Upper lobe of left lung (tissue), 6 donors: ENCODE results near the gene SLC25A22. TPM values are rescaled to one million over a fixed set of nuclear protein-coding genes. Genes with fewer than 3 reads are reported as not detected.

Experiments
- ATAC-seq, 2 donors: fragments of 200-7000 bp; cut with Tn5 transposase; one replicate each; pipeline ENCODE4 v1.9.1; 2022; ENCODE audit warnings: mild to moderate bottlenecking in 2 of 2, moderate library complexity in 2 of 2; ENCODE audit not compliant: low FRiP score in 2 of 2
- DNase-seq, 2 donors: peaks; one replicate each; pipeline ENCODE4 v3.0.0-alpha.2; 2019 to 2020
- H3K27ac ChIP-seq, 4 donors: fragments of 200-600 bp; sonication (generic); one replicate each; pipeline ENCODE4 v1.5.1; 2016 to 2019
- H3K27me3 ChIP-seq, 4 donors: fragments of 200-600 bp; sonication (generic); one replicate each; pipeline ENCODE4 v1.5.1; 2017 to 2019
- H3K36me3 ChIP-seq, 4 donors: fragments of 200-600 bp; sonication (generic); one replicate each; pipeline ENCODE4 v1.5.1; 2016 to 2019
- H3K4me1 ChIP-seq, 4 donors: fragments of 200-600 bp; sonication (generic); one replicate each; pipeline ENCODE4 v1.5.1; 2018 to 2019
- H3K4me3 ChIP-seq, 4 donors: fragments of 200-600 bp; sonication (generic); one replicate each; pipeline ENCODE4 v1.5.1; 2017 to 2019; ENCODE audit warnings: mild to moderate bottlenecking in 2 of 4, moderate library complexity in 1 of 4
- H3K9me3 ChIP-seq, 4 donors: fragments of 200-600 bp; sonication (generic); one replicate each; pipeline ENCODE4 v1.5.1; 2018 to 2019
- CTCF ChIP-seq, 6 experiments: fragments of 450-650 bp in 4 of 6; fragments of 200-600 bp in 2 of 6; sonication (generic) in 2 of 6; IDR thresholded peaks; one replicate each; pipeline ENCODE4 v1.5.1; 2016 to 2019; ENCODE audit warnings: antibody characterized with exemption in 6 of 6
- EP300 ChIP-seq, 4 donors: sonication (generic); formaldehyde crosslinking; IDR thresholded peaks; one replicate each; pipeline ENCODE4 v1.5.1; 2017; ENCODE audit warnings: antibody characterized with exemption in 4 of 4, control low read depth in 2 of 4
- POLR2A ChIP-seq, 4 donors: fragments of 450-650 bp; IDR thresholded peaks; one replicate each; pipeline ENCODE4 v1.5.1; 2016 to 2017; ENCODE audit warnings: antibody characterized with exemption in 4 of 4, mild to moderate bottlenecking in 2 of 4
- POLR2AphosphoS5 ChIP-seq, 2 donors: sonication (generic); formaldehyde crosslinking; IDR thresholded peaks; one replicate each; pipeline ENCODE4 v1.5.1; 2017; ENCODE audit warnings: antibody characterized with exemption in 2 of 2
- WGBS, 2 donors: methylation state at CpG; one replicate each; pipeline ENCODE4 v1.1.5; 2017 to 2018; 5-methylcytosine and 5-hydroxymethylcytosine counted together
- total RNA-seq, 6 donors: library from RNA; depleted of rRNA in 4 of 6; stranded (reverse); fragments of >200 nt in 4 of 6; gene quantifications; one replicate each; pipeline versions ENCODE4 v1.1.0 to v1.2.1, GENCODE V29; 2016 to 2021
- donor health status: DM: no; HTN: no; CAD: no; lungs with moderate emphysema.
- donor health status: DM: no; HTN: yes; CAD: no; lungs with severe emphysema.

The SLC25A22 gene
- total RNA-seq, 6 donors from 2014 or later, result 13.6 to 29.3 (median 22.3) TPM

DNA sequence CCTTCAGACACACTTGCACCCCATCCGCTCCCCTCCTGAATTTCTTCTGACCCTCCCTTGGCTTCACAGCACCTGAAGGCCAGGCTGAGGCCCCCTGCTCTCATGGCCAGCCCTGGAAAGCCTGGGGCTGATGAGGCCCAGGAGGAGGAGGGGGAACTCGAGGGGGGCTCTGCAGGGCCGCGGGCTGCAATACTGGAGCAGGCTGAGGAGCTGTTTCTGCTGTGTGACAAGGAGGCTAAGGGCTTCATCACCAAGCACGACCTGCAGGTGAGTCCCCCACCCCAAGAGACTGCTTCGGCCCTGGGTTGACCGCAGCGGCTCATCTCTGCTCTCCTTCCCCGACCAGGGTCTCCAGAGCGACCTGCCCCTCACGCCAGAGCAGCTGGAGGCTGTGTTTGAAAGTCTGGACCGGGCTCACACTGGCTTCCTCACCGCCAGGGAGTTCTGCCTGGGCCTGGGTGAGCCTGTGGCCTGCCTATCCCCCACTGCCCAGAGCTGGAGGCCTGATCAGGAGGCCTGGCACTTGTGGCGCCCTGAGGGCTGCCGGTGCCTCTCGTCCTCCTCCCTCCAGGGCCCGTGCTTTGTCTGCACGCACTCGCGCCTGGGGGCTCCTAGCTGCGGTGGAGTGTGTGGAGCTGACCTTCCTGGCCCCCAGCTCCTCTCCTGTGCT is 30.6 kb upstream of the SLC25A22 start:
- WGBS, 2 donors, result 54 to 79% methylated on average over 9 to 21 of the region's 21 CpGs
- Histone ChIP-seq H3K4me1 (peaks cover 78 to 90% (median 80%) of the 10 kb centered on the region in 4 donors), H3K4me3 (peak overlapping the region in 2 of 4 donors; percentile 45 to 46), H3K9me3 (no peaks in the 10 kb centered on the region), H3K27ac (peak overlapping the region; percentile 48 to 92 (median 84)), H3K36me3 (peaks cover 14 to 20% (median 19%) of the 10 kb centered on the region in 4 donors), H3K27me3 (peaks cover 0 to 4% (median 0%) of the 10 kb centered on the region in 4 donors)
- TF ChIP-seq EP300 (IDR thresholded peaks at IDR 0.05) (no peak), CTCF (IDR thresholded peaks at IDR 0.05) (no peak), POLR2AphosphoS5 (IDR thresholded peaks at IDR 0.05) (no peak), POLR2A (IDR thresholded peaks at IDR 0.05) (no peak)
- ATAC-seq (no peak), DNase-seq (peak in 1 of 2 donors; percentile 75)

GRCh38 chr11:827897-828192 is 29.8 kb upstream of the SLC25A22 start, which contains the start of gene CRACR2B:
Gene CRACR2B, plus strand, starts transcription at chr11:827919. Its CDS starts 689 bp downstream, at chr11:828608.
- Histone ChIP-seq H3K27ac (peak within 1 kb of the TSS; percentile 77 to 92 (median 84)), H3K27me3 (peaks cover 0 to 4% (median 0%) of the 10 kb centered on the region in 4 donors), H3K9me3 (no peaks in the 10 kb centered on the region), H3K4me3 (peak within 1 kb of the TSS; percentile 22 to 61 (median 57)), H3K4me1 (peaks cover 75 to 92% (median 77%) of the 10 kb centered on the region in 4 donors), H3K36me3 (peaks cover 19 to 28% (median 25%) of the 10 kb centered on the region in 4 donors)
- WGBS, 2 donors, result 33 to 50% methylated on average over 5 of the region's 5 CpGs
- DNase-seq, result no peak
- no peak for TF ChIP-seq POLR2A (IDR thresholded peaks at IDR 0.05)
- no peak for TF ChIP-seq POLR2AphosphoS5 (IDR thresholded peaks at IDR 0.05)
- no peak for TF ChIP-seq CTCF (IDR thresholded peaks at IDR 0.05)
- no peak for TF ChIP-seq EP300 (IDR thresholded peaks at IDR 0.05)
- peak in 1 of 2 donors; percentile 0 for ATAC-seq

DNA sequence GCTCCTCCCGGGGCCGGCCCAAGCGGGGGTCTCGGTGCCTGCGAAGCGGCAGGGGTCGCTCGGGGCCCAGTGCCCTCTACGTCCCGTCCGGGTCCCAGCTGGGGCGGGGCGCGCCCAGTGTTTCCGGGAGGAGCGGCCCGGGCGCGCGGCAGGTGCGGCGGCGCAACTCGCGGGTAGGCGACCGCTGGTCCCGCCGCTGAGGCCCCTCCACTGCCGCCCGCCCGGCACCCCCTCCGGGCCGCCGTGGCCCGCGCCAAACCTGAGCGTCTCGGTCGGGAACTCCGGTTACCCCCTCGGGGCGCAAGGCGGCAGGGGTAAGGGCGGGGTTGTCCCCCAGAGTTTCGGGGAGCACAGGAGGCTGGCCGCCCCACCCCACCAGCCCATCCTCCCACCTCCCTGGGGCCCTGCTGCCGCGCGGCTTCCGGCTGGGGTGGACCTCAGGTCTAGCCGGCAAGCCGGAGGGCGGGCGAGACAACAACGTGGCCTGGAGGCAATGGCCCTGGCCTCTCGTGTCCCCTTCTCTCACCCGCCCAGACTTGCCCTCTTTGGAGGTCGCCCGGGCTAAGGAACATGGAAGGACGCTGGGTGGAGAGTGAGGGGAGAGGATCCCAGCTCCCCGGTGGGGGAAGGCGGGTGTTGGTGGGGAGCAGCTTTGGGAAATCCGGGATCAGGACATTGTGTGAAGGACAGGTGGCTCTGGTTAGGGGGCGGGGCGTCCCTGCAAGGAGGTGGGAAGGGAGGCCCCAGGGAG is 29.2 kb upstream of the SLC25A22 start:
- TF ChIP-seq POLR2AphosphoS5 (IDR thresholded peaks at IDR 0.05) (peak in 1 of 2 donors; percentile 20), POLR2A (IDR thresholded peaks at IDR 0.05) (peak in 1 of 4 donors; percentile 46), CTCF (IDR thresholded peaks at IDR 0.05) (peak in 1 of 6 experiments; percentile 11), EP300 (IDR thresholded peaks at IDR 0.05) (no peak)
- H3K27ac ChIP-seq, result peak overlapping the region; percentile 77 to 92 (median 84)
- peaks cover 0 to 4% (median 0%) of the 10 kb centered on the region in 4 donors for H3K27me3 ChIP-seq
- 6 to 21% methylated on average over 13 to 31 of the region's 66 CpGs for WGBS, 2 donors
- no peaks in the 10 kb centered on the region for H3K9me3 ChIP-seq
- DNase-seq (peak; percentile 82 to 91), ATAC-seq (peak in 1 of 2 donors; percentile 1)
- H3K4me1 ChIP-seq, result peaks cover 75 to 93% (median 76%) of the 10 kb centered on the region in 4 donors
- H3K36me3 ChIP-seq, result peaks cover 20 to 33% (median 27%) of the 10 kb centered on the region in 4 donors
- peak overlapping the region; percentile 22 to 61 (median 57) for H3K4me3 ChIP-seq

DNA sequence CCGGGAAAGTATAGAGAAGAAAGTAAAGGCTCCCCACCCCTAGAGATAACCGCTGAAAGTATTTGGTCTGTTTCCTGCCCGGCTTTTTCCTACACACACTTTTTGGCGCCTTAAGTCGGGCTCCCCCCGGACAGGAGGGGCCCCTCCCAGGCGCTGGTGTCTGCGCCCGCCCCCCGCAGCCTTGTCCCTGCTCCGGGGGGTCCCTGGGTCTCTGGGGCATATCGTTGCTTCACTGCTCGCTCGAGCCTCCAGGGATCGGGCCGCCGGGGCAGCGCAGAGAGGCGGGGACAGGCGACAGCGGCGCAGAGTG is 28.7 kb upstream of the SLC25A22 start:
- H3K9me3 ChIP-seq, result no peaks in the 10 kb centered on the region
- 0 to 2% methylated on average over 10 to 13 of the region's 22 CpGs for WGBS, 2 donors

More for the DNA sequence above, 28.7 kb upstream of the SLC25A22 start:
- Histone ChIP-seq H3K4me3 (peak overlapping the region; percentile 22 to 61 (median 57)), H3K4me1 (peaks cover 73 to 93% (median 76%) of the 10 kb centered on the region in 4 donors), H3K36me3 (peaks cover 20 to 38% (median 29%) of the 10 kb centered on the region in 4 donors), H3K27ac (peak overlapping the region; percentile 77 to 92 (median 84)), H3K27me3 (peaks cover 0 to 4% (median 0%) of the 10 kb centered on the region in 4 donors)
- DNase-seq (no peak), ATAC-seq (no peak)
- TF ChIP-seq POLR2A (IDR thresholded peaks at IDR 0.05), result no peak
- no peak for TF ChIP-seq POLR2AphosphoS5 (IDR thresholded peaks at IDR 0.05)
- no peak for TF ChIP-seq EP300 (IDR thresholded peaks at IDR 0.05)
- no peak for TF ChIP-seq CTCF (IDR thresholded peaks at IDR 0.05)
